ENCODE data around the gene APOBEC3H. TPM values are rescaled to one million over a fixed set of nuclear protein-coding genes. Genes with fewer than 3 reads are reported as not detected.
A peak's percentile ranks its signal among the peaks of the same experiment; 100 is the strongest.

APOBEC3H gene
- total and polyA plus RNA-seq, 9 of the 15 experiments (the other 6 are each of a cell fraction or from before 2014, with no cell fraction given): 0.10 to 0.21 TPM; not detected in 7

- TF ChIP-seq, protein P1, sequence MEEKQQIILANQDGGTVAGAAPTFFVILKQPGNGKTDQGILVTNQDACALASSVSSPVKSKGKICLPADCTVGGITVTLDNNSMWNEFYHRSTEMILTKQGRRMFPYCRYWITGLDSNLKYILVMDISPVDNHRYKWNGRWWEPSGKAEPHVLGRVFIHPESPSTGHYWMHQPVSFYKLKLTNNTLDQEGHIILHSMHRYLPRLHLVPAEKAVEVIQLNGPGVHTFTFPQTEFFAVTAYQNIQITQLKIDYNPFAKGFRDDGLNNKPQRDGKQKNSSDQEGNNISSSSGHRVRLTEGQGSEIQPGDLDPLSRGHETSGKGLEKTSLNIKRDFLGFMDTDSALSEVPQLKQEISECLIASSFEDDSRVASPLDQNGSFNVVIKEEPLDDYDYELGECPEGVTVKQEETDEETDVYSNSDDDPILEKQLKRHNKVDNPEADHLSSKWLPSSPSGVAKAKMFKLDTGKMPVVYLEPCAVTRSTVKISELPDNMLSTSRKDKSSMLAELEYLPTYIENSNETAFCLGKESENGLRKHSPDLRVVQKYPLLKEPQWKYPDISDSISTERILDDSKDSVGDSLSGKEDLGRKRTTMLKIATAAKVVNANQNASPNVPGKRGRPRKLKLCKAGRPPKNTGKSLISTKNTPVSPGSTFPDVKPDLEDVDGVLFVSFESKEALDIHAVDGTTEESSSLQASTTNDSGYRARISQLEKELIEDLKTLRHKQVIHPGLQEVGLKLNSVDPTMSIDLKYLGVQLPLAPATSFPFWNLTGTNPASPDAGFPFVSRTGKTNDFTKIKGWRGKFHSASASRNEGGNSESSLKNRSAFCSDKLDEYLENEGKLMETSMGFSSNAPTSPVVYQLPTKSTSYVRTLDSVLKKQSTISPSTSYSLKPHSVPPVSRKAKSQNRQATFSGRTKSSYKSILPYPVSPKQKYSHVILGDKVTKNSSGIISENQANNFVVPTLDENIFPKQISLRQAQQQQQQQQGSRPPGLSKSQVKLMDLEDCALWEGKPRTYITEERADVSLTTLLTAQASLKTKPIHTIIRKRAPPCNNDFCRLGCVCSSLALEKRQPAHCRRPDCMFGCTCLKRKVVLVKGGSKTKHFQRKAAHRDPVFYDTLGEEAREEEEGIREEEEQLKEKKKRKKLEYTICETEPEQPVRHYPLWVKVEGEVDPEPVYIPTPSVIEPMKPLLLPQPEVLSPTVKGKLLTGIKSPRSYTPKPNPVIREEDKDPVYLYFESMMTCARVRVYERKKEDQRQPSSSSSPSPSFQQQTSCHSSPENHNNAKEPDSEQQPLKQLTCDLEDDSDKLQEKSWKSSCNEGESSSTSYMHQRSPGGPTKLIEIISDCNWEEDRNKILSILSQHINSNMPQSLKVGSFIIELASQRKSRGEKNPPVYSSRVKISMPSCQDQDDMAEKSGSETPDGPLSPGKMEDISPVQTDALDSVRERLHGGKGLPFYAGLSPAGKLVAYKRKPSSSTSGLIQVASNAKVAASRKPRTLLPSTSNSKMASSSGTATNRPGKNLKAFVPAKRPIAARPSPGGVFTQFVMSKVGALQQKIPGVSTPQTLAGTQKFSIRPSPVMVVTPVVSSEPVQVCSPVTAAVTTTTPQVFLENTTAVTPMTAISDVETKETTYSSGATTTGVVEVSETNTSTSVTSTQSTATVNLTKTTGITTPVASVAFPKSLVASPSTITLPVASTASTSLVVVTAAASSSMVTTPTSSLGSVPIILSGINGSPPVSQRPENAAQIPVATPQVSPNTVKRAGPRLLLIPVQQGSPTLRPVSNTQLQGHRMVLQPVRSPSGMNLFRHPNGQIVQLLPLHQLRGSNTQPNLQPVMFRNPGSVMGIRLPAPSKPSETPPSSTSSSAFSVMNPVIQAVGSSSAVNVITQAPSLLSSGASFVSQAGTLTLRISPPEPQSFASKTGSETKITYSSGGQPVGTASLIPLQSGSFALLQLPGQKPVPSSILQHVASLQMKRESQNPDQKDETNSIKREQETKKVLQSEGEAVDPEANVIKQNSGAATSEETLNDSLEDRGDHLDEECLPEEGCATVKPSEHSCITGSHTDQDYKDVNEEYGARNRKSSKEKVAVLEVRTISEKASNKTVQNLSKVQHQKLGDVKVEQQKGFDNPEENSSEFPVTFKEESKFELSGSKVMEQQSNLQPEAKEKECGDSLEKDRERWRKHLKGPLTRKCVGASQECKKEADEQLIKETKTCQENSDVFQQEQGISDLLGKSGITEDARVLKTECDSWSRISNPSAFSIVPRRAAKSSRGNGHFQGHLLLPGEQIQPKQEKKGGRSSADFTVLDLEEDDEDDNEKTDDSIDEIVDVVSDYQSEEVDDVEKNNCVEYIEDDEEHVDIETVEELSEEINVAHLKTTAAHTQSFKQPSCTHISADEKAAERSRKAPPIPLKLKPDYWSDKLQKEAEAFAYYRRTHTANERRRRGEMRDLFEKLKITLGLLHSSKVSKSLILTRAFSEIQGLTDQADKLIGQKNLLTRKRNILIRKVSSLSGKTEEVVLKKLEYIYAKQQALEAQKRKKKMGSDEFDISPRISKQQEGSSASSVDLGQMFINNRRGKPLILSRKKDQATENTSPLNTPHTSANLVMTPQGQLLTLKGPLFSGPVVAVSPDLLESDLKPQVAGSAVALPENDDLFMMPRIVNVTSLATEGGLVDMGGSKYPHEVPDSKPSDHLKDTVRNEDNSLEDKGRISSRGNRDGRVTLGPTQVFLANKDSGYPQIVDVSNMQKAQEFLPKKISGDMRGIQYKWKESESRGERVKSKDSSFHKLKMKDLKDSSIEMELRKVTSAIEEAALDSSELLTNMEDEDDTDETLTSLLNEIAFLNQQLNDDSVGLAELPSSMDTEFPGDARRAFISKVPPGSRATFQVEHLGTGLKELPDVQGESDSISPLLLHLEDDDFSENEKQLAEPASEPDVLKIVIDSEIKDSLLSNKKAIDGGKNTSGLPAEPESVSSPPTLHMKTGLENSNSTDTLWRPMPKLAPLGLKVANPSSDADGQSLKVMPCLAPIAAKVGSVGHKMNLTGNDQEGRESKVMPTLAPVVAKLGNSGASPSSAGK (IDR thresholded peaks at IDR 0.05): peak; percentile 86
- TF ChIP-seq POLR2A (conservative IDR thresholded peaks at IDR 0.05) (peak; percentile 64), CXXC5 (CRISPR knock-in tag; IDR thresholded peaks at IDR 0.05) (peak; percentile 85), TEAD1 (CRISPR knock-in tag; IDR thresholded peaks at IDR 0.05) (0 out of 4 replicates have a peak, but pooled peaks of 1 of the 2 experiments have one; percentile 42), NFIC (IDR thresholded peaks at IDR 0.05) (peak; percentile 65), PHF20 (IDR thresholded peaks at IDR 0.05; ENCODE audit: partially characterized antibody) (peak; percentile 40), NRF1 (conservative IDR thresholded peaks at IDR 0.05 in 1 of 2, IDR thresholded peaks at IDR 0.05 in 1 of 2) (peak in 1 of 2 experiments; percentile 69; a peak in 2 of 4 replicates), ZNF354B (CRISPR knock-in tag; IDR thresholded peaks at IDR 0.05) (no peak), MXI1 (IDR thresholded peaks at IDR 0.05; ENCODE audit: low read depth, low read length) (peak; percentile 68; the same call in 1 of the 2 replicates), KAT7 (CRISPR knock-in tag; IDR thresholded peaks at IDR 0.05; ENCODE audit: borderline replicate concordance) (no peak)
- TF ChIP-seq, protein P2, sequence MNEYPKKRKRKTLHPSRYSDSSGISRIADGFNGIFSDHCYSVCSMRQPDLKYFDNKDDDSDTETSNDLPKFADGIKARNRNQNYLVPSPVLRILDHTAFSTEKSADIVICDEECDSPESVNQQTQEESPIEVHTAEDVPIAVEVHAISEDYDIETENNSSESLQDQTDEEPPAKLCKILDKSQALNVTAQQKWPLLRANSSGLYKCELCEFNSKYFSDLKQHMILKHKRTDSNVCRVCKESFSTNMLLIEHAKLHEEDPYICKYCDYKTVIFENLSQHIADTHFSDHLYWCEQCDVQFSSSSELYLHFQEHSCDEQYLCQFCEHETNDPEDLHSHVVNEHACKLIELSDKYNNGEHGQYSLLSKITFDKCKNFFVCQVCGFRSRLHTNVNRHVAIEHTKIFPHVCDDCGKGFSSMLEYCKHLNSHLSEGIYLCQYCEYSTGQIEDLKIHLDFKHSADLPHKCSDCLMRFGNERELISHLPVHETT (CRISPR knock-in tag; conservative IDR thresholded peaks at IDR 0.05 in 1 of 2, IDR thresholded peaks at IDR 0.05 in 1 of 2): peak in 1 of 2 experiments; percentile 85; a peak in 2 of 4 replicates
These were observed 55.6 kb downstream of the APOBEC3H start, which contains the start of gene CBX7 (continued) for GRCh38 chr22:39152511-39153219.

Measured in K562 (cell line).